ENCODE measurements around the gene CFAP61.
"Not testable (repeated sequence)": the region's sequence is repeated elsewhere in the genome, so short reads cannot be mapped to it uniquely, and the experiment has no call there.

Gene CFAP61

GRCh38 chr20:20241976-20242375, 189.6 kb downstream of the CFAP61 start:
- DNase-seq = no peak

- not testable (repeated sequence) for DNase-seq
These were observed 192.1 kb downstream of the CFAP61 start for GRCh38 chr20:20244384-20244783.

- no peak for DNase-seq
These were observed 194.8 kb downstream of the CFAP61 start for GRCh38 chr20:20246996-20247633.

GRCh38 chr20:20248620-20249200, 196.4 kb downstream of the CFAP61 start:
- no peak for DNase-seq

- no peak for DNase-seq
These were observed 199.0 kb downstream of the CFAP61 start for GRCh38 chr20:20251317-20251716.

- DNase-seq = no peak
These were observed 199.5 kb downstream of the CFAP61 start for GRCh38 chr20:20251836-20252235.

GRCh38 chr20:20253039-20253743, 200.9 kb downstream of the CFAP61 start:
- no peak for DNase-seq

- DNase-seq = no peak
These were observed 201.5 kb downstream of the CFAP61 start for GRCh38 chr20:20253744-20254330.

- DNase-seq = no peak
These were observed 202.8 kb downstream of the CFAP61 start for GRCh38 chr20:20255099-20255498.

- no peak for DNase-seq
These were observed 207.2 kb downstream of the CFAP61 start for GRCh38 chr20:20259533-20259932.

- no peak for DNase-seq
These were observed 208.8 kb downstream of the CFAP61 start for GRCh38 chr20:20261159-20261558.

- no peak for DNase-seq
These were observed 212.9 kb downstream of the CFAP61 start for GRCh38 chr20:20265210-20265609.

GRCh38 chr20:20266552-20266951, 214.2 kb downstream of the CFAP61 start:
- no peak for DNase-seq

GRCh38 chr20:20267685-20268370, 215.5 kb downstream of the CFAP61 start:
- no peak for DNase-seq

- DNase-seq = no peak
These were observed 218.9 kb downstream of the CFAP61 start for GRCh38 chr20:20271271-20271670.

GRCh38 chr20:20272686-20273085, 220.4 kb downstream of the CFAP61 start:
- no peak for DNase-seq

- no peak for DNase-seq
These were observed 221.0 kb downstream of the CFAP61 start for GRCh38 chr20:20273286-20273685.

GRCh38 chr20:20274821-20275220, 222.5 kb downstream of the CFAP61 start:
- no peak for DNase-seq

GRCh38 chr20:20275636-20276035, 223.3 kb downstream of the CFAP61 start:
- DNase-seq = no peak

- no peak for DNase-seq
These were observed 224.6 kb downstream of the CFAP61 start for GRCh38 chr20:20276811-20277530.

GRCh38 chr20:20277894-20278335, 225.6 kb downstream of the CFAP61 start:
- no peak for DNase-seq

- DNase-seq = no peak
These were observed 233.7 kb downstream of the CFAP61 start for GRCh38 chr20:20286061-20286460.

- DNase-seq = no peak
These were observed 237.0 kb downstream of the CFAP61 start for GRCh38 chr20:20289331-20289730.
